GM23338 (cell line): ENCODE results near the gene NENF.

Source experiments
- CREB1 ChIP-seq: fragments of 250-450 bp; sonication (Bioruptor Pico); IDR thresholded peaks from 2 replicates; pipeline ENCODE4 v1.5.0; 2020; ENCODE audit warnings: low read depth, mild to moderate bottlenecking, moderate library complexity
- CTCF ChIP-seq, 2 experiments: fragments of 200-600 bp in 1 of 2; sonication (generic) in 1 of 2; conservative IDR thresholded peaks; 2 replicates each; pipeline versions ENCODE4 v1.5.1 to v1.6.1; 2016 to 2017; ENCODE audit warnings: antibody characterized with exemption in 2 of 2, low read depth in 2 of 2, mild to moderate bottlenecking in 2 of 2, moderate library complexity in 1 of 2
- EZH2 ChIP-seq: fragments of 200-600 bp; sonication (generic); IDR thresholded peaks from one replicate; pipeline ENCODE4 v1.8.0; 2017; ENCODE audit warnings: antibody characterized with exemption, mild to moderate bottlenecking, low read depth; ENCODE audit not compliant: unreplicated experiment
- EZH2phosphoT487 ChIP-seq: fragments of 200-600 bp; sonication (generic); IDR thresholded peaks from one replicate; pipeline ENCODE4 v1.8.1; 2018; ENCODE audit warnings: antibody characterized with exemption; ENCODE audit not compliant: unreplicated experiment
- JUNB ChIP-seq: IDR thresholded peaks from one replicate; pipeline ENCODE4 v1.6.1; 2016; ENCODE audit warnings: antibody characterized with exemption; ENCODE audit not compliant: unreplicated experiment
- POLR2AphosphoS5 ChIP-seq: IDR thresholded peaks from 2 replicates; pipeline ENCODE4 v1.6.1; 2016; ENCODE audit warnings: antibody characterized with exemption, low read depth
- REST ChIP-seq: IDR thresholded peaks from one replicate; pipeline ENCODE4 v1.6.1; 2018; ENCODE audit warnings: antibody characterized with exemption; ENCODE audit not compliant: unreplicated experiment
- STAT1 ChIP-seq: IDR thresholded peaks from one replicate; pipeline ENCODE4 v1.6.1; 2016; ENCODE audit warnings: antibody characterized with exemption; ENCODE audit not compliant: unreplicated experiment
- ZNF331 ChIP-seq: fragments of 250-450 bp; sonication (Bioruptor Pico); IDR thresholded peaks from 2 replicates; pipeline ENCODE4 v1.5.0; 2020; ENCODE audit warnings: low read depth, mild to moderate bottlenecking, moderate library complexity
- TF ChIP-seq, protein P1 (sequence below): IDR thresholded peaks from 2 replicates; pipeline ENCODE4 v1.6.1; 2016; ENCODE audit warnings: antibody characterized with exemption
- TF ChIP-seq, protein P2 (sequence below): fragments of 250-450 bp; sonication (Bioruptor Pico); IDR thresholded peaks from 2 replicates; pipeline ENCODE4 v1.5.0; 2020; ENCODE audit warnings: mild to moderate bottlenecking, moderate library complexity

DNA sequence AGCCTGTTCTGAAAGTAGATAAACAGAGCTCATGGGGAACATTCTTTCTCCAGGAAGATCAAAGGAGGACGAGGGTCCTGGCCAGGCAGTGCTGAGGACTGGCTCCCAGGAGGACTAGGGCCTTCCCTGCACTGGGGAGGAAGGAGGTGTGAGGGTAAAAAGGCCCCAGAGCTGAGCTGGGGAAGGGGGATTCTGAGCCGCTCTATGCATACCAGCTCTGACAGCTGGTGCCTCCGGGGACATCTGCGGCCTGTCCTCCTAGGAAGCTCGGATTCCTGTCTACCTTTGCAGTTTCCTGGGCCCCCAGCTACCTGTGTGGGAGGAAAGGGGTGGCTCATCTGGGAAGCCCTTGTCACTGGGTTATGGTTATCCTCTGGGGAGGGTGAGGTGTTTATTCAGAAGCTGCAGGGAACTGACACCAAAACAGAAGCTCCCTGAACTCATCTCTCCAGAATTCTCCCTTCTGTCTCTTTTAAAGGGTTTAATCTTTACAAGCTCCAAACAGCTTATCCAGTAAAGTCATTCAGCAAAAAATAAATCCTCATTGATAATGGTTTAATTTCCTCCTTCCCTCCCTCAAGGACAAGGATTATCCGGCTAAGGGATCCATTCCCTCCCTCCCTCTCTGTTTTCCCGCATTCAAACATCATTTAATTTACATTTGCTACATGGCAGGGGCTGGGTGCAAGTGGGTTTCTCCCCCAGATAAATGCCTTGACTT, 31.0 kb downstream of the NENF start:
- TF ChIP-seq CTCF (conservative IDR thresholded peaks at IDR 0.05; ENCODE audit: low read depth in 2 of 2) (no peak), EZH2phosphoT487 (no peak), EZH2 (no peak), ZNF331 (CRISPR knock-in tag) (no peak), CREB1 (CRISPR knock-in tag) (no peak), REST (no peak), JUNB (no peak), POLR2AphosphoS5 (no peak), STAT1 (no peak)
- TF ChIP-seq, protein P1, sequence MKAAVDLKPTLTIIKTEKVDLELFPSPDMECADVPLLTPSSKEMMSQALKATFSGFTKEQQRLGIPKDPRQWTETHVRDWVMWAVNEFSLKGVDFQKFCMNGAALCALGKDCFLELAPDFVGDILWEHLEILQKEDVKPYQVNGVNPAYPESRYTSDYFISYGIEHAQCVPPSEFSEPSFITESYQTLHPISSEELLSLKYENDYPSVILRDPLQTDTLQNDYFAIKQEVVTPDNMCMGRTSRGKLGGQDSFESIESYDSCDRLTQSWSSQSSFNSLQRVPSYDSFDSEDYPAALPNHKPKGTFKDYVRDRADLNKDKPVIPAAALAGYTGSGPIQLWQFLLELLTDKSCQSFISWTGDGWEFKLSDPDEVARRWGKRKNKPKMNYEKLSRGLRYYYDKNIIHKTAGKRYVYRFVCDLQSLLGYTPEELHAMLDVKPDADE, result no peak
- TF ChIP-seq, protein P2, sequence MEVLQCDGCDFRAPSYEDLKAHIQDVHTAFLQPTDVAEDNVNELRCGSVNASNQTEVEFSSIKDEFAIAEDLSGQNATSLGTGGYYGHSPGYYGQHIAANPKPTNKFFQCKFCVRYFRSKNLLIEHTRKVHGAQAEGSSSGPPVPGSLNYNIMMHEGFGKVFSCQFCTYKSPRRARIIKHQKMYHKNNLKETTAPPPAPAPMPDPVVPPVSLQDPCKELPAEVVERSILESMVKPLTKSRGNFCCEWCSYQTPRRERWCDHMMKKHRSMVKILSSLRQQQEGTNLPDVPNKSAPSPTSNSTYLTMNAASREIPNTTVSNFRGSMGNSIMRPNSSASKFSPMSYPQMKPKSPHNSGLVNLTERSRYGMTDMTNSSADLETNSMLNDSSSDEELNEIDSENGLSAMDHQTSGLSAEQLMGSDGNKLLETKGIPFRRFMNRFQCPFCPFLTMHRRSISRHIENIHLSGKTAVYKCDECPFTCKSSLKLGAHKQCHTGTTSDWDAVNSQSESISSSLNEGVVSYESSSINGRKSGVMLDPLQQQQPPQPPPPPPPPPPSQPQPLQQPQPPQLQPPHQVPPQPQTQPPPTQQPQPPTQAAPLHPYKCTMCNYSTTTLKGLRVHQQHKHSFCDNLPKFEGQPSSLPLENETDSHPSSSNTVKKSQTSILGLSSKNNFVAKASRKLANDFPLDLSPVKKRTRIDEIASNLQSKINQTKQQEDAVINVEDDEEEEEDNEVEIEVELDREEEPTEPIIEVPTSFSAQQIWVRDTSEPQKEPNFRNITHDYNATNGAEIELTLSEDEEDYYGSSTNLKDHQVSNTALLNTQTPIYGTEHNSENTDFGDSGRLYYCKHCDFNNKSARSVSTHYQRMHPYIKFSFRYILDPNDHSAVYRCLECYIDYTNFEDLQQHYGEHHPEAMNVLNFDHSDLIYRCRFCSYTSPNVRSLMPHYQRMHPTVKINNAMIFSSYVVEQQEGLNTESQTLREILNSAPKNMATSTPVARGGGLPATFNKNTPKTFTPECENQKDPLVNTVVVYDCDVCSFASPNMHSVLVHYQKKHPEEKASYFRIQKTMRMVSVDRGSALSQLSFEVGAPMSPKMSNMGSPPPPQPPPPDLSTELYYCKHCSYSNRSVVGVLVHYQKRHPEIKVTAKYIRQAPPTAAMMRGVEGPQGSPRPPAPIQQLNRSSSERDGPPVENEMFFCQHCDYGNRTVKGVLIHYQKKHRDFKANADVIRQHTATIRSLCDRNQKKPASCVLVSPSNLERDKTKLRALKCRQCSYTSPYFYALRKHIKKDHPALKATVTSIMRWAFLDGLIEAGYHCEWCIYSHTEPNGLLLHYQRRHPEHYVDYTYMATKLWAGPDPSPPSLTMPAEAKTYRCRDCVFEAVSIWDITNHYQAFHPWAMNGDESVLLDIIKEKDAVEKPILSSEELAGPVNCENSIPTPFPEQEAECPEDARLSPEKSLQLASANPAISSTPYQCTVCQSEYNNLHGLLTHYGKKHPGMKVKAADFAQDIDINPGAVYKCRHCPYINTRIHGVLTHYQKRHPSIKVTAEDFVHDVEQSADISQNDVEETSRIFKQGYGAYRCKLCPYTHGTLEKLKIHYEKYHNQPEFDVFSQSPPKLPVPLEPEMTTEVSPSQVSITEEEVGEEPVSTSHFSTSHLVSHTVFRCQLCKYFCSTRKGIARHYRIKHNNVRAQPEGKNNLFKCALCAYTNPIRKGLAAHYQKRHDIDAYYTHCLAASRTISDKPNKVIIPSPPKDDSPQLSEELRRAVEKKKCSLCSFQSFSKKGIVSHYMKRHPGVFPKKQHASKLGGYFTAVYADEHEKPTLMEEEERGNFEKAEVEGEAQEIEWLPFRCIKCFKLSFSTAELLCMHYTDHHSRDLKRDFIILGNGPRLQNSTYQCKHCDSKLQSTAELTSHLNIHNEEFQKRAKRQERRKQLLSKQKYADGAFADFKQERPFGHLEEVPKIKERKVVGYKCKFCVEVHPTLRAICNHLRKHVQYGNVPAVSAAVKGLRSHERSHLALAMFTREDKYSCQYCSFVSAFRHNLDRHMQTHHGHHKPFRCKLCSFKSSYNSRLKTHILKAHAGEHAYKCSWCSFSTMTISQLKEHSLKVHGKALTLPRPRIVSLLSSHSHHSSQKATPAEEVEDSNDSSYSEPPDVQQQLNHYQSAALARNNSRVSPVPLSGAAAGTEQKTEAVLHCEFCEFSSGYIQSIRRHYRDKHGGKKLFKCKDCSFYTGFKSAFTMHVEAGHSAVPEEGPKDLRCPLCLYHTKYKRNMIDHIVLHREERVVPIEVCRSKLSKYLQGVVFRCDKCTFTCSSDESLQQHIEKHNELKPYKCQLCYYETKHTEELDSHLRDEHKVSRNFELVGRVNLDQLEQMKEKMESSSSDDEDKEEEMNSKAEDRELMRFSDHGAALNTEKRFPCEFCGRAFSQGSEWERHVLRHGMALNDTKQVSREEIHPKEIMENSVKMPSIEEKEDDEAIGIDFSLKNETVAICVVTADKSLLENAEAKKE (CRISPR knock-in tag), result no peak
